Neural progenitor cell (in vitro differentiated cells): ENCODE measurements around the gene PTX4.

Experiments used
- EZH2 ChIP-seq: fragments of 200-600 bp; sonication (generic); IDR thresholded peaks from 2 replicates; pipeline ENCODE4 v1.6.1; 2017; ENCODE audit warnings: antibody characterized with exemption, mild to moderate bottlenecking, moderate library complexity
- EZH2phosphoT487 ChIP-seq: fragments of 200-600 bp; sonication (generic); IDR thresholded peaks from 2 replicates; pipeline ENCODE4 v1.6.1; 2017; ENCODE audit warnings: antibody characterized with exemption
- TF ChIP-seq, protein P1 (sequence below): fragments of 200-600 bp; sonication (generic); IDR thresholded peaks from 2 replicates; pipeline ENCODE4 v1.5.1; 2017; ENCODE audit warnings: antibody characterized with exemption, mild to moderate bottlenecking

DNA sequence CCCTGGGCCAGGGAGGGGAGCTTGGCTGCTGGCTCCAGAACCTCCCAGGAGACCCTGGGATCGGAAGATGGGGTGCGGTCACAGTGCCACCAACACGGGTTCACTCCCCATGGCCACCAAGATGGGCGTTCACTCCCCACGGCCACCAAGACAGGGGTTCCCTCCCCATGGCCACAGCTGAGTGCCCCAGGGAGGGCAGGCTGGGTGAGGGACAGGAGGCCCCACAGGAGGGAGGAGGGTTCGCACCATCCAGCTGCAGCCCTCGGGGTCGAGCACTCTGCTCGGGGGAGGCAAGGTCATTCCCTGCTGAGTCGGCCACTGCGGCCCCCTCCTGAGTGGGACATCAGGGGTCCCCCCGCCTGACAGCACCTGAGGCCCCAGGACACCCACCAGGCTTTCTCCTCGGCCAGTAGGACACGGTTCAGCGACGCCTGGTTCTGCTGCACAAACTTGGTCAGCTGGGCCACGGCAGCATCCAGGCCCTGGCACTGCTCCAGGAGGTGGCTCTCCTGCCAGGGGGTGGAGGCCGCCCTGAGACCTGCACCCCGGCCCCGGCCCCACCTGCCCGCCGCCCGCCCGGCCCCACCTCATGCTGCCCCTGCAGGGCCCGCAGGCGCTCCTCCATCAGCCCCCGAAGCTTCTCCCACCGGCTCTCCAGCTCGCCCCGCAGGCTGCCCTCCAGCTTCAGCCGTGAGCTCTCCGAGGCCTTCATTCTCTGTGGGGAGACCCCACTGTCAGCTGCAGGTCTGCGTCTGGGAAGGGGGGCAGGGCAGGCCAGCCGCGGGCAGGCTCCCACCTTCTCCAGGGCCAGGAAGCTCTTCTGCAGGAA, 50.3 kb downstream of the PTX4 start:
- TF ChIP-seq, protein P1, sequence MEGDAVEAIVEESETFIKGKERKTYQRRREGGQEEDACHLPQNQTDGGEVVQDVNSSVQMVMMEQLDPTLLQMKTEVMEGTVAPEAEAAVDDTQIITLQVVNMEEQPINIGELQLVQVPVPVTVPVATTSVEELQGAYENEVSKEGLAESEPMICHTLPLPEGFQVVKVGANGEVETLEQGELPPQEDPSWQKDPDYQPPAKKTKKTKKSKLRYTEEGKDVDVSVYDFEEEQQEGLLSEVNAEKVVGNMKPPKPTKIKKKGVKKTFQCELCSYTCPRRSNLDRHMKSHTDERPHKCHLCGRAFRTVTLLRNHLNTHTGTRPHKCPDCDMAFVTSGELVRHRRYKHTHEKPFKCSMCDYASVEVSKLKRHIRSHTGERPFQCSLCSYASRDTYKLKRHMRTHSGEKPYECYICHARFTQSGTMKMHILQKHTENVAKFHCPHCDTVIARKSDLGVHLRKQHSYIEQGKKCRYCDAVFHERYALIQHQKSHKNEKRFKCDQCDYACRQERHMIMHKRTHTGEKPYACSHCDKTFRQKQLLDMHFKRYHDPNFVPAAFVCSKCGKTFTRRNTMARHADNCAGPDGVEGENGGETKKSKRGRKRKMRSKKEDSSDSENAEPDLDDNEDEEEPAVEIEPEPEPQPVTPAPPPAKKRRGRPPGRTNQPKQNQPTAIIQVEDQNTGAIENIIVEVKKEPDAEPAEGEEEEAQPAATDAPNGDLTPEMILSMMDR = no peak
- TF ChIP-seq EZH2 (no peak), EZH2phosphoT487 (no peak)
